Stimulated activated CD4-positive, alpha-beta T cell treated with anti-CD3 and anti-CD28 coated beads, Interleukin-4, amount 100 ng/mL, for 48 hours (primary cell): ENCODE data around the gene XRCC1.
"Not testable (repeated sequence)": the region's sequence is repeated elsewhere in the genome, so short reads cannot be mapped to it uniquely, and the experiment has no call there.

Experiments used
- DNase-seq, 2 donors: peaks; one replicate each; pipeline ENCODE4 v3.0.0-alpha.2; 2020; ENCODE audit warnings: low read depth in 2 of 2

XRCC1 gene

DNA sequence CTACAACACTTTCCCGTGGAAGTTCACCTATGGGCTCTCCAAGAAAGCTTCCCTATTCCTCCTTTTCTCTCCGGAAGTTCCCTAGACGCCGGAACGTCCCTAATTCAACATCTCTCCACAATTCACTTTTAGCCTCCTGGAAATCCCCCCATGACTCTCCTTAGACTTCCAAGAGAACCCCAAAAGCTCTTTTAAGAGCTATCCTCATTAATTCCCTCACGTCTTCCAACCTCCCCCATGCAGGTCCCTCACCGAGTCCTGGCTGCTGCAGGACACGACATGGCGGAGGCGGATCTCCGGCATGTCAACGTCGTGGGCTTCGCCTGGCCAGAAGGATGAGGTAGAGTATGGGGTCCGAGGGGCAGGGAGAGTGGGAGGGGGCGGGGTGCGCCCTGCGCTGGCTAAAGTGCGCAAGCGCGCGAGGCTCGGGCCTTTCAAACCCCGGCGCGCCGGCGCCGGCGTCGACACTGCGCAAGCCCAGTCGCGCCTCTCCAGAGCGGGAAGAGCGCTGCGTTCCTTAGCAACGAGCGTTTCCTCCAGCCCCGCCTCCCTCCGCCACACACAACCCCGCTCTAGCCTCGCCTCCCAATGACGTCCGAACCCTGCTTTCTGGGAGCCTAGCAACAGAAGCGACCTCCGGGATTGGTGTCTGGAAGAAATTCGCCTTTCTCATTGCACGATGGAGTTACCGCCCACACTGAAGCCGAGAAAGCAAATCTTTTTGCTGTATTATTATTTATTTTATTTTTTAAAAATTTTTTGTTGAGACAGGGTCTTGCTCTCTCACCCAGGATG lies at the start of gene XRCC1, which contains the start of gene PINLYP:
XRCC1 (minus strand) TSS at position 372 of the 795 bp plus-strand sequence; CDS start at position 303, 69 bp downstream.
PINLYP (plus strand) TSS at position 646 of the 795 bp plus-strand sequence. CDS start 1,391 bp downstream, outside the sequence.
- DNase-seq, result peak; percentile 92 to 96

DNA sequence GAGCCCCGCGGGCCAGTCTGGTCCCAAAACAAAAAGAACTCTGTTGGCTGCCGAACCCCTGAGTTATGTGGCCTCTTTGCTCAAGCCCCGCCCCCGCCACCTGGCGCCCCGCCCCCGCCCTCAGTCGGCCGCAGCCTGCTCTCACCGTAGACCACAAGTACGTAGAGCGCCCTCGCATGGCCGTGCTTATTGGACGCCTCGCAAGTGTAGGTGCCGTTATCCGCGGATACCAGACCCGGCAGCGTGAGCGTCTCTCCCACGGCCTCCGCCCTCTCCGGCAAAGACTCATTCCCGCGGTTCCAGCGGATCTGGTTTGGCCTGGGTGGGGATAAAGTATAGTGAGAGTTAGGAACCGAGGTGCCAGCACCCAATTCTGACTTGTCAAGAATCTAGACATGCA lies 49.6 kb upstream of the XRCC1 start:
- peak; percentile 86 to 88 for DNase-seq

- DNase-seq, result no peak
These were observed 48.8 kb upstream of the XRCC1 start for GRCh38 chr19:43623889-43624670.

DNA sequence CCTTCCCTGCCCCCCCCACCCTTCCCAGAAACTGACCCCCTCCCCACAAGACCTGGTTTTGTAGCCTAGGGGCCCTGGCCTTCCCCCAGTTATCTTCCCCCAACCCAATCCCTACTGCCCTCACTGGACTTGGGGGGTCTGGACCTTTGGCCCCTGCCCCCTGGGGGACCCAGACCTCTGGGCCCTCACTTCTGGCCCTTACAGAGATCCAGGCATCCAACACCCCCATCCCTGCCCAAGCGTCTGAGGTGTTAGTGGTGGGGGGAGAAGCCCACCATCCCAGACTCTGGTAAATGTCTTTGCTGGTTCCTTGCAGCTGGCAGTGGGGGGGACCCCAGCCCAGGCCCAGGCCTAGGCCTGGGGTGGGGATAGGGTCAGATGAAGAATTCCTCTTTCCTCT lies 47.6 kb upstream of the XRCC1 start:
- no peak for DNase-seq

DNA sequence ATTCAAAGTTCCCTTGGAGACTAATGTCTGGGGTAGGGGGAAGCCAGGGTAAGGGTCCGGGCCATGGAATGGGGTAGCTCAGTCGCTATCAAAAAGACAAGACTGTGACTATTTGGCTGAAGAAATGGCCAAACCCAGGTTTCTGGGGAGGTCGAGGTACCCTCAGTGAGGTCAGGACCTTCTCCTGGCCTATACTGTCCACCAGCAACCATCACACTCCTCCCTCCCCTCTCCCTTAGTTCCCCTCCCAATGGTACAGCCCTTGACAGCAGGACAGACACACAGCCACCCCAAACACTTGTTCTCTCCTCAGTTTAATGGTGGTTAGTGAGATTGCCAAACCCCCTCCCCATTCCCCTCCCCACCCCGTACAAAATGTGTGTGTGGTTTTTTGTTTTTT lies 46.7 kb upstream of the XRCC1 start:
- no peak for DNase-seq

DNA sequence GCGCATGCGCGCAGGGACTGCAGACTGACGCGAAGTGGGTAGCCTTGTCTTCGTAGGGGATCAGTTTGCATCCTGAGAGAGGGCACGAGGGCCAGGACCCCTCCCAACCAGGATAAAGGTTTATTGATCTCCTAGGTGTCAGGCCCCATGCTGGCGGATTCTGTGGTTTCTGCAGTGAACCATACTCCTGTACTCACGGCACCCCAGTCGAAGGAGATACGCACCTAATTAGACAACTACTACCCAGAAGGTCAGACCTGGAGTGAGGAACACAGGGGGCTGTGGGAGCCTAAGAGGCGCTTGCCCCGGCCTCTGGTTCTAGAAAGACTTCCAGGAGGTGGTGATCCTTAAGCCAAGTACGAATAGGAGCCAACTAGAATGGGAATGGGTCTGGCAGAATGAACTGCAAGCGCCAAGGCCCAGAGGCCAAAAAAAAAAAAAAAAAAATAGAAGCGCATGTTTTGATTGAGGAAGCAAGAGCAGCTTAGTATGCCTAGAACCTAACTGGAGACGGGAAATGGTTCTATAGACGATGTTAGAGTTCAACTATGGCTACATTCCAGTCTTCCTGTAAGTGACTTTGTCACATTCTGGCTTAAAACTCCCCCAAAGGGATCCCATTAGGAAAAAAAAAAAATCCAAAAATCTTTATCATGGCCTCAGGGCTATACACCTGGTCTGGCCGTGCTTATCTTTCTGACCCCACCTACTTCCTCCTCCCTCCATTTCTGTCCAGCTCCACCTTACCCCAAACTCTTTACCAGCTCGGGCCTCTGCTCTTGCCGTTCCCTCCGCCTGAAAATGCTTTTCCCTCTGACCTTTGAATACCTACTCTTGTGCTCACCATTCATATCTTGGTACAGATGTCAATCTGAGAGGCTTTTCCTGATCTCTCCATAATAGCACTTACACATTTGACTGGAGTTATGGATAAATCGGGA lies 45.0 kb upstream of the XRCC1 start:
- DNase-seq, result peak in 1 of 2 donors; percentile 75

DNA sequence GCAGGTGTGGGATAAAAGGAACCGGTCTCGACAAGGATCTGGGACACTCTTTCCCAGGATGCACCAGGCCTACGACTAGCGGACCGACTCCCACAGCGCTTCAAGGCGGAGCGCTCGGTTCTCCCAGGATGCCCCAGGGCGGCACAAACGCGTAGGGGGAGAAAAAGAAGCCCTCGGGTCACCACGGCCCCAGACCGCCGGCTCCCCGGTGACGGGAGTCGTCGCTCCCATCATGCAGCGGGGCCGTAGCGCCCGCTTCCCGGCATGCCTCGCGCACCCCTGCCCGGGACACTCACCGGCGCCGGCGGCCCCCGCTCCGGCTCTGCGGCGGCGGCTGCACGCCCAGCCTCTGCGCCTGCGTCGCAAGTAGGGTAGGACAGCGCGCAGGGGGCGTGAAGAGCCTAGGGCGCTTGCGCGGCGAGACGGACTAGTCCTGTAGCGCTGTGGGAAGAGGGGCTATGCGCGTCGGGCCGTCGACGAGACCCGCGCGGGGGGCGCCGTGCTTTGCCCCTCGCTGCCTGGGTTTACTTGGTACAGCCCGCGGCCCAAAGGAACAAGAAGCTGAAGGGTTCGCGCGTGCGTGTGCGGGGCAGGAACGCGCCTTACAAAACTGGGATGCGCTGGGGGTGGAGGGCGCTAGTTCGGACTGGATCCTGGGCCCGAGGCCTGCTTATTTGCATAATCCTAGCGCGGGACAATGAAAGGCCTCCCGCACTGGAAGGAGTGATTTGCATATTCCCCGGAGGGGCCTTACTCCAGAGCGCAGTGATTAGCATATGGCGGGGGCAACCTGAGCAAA lies 44.1 kb upstream of the XRCC1 start, which contains the start of gene ZNF428:
ZNF428 (minus strand) TSS at position 368 of the 799 bp plus-strand sequence. CDS start 5,325 bp downstream, outside the sequence.
- peak; percentile 76 to 83 for DNase-seq

GRCh38 chr19:43618921-43619261 lies 43.6 kb upstream of the XRCC1 start:
- peak in 1 of 2 donors; percentile 41 for DNase-seq

DNA sequence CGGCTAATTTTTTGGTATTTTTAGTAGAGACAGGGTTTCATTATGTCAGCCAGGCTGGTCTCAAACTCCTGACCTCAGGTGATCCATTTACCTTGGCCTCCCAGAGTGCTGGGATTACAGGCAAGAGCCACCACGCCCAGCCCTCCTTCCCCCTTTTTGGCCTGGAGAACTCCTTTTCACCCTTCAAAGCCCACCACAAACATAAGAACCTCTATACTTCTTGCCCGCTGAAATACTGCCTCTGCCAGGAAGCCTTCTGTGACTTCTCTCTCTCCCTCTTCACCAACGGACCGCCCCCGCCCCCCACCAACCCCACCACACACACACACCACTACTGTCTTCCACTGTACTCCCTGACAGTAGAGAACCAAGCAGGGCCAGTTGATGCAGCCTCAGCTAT lies 41.6 kb upstream of the XRCC1 start:
- DNase-seq, result no peak

DNA sequence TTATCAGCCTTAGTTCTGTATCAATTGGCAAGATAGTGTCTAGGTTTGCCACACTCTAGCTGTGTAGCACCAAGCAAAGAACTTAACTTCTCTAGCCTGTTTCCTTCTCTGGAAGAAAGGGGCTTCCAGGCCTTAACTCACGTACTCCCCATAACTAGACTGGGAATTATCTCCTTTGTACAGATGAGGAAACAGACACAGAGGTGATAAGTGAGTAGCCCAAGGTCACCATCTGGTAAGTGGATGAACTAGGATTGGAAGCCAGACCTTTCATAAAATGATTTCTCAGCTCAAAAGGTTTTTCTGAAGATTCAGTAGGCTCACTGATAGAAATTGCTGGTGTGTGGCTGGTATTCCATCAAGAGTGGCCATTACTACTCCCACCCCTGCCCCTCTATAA lies 41.0 kb upstream of the XRCC1 start:
- no peak for DNase-seq

DNA sequence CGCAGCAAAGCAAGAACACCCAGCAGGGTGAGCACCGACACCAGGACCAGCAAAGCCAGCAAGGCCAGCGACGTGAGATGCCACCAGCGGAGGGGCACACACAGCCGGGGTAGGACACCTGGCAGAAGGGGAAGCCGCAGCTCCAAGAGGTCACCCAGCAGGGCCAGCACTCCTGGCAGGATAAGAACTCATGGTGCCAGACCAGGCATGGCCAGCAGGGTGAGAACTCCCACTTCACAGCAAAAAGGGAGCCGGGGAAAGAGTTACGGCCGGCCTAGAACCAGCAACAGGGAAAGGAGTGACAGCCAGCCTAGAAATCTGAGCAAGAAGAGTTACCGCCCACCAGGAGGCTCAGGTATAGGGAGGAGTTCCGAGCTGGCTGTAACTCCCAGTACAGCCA lies 37.0 kb upstream of the XRCC1 start:
- no peak for DNase-seq

GRCh38 chr19:43611788-43612187 lies 36.5 kb upstream of the XRCC1 start, which contains the start of gene SRRM5:
TSS of gene SRRM5 (plus strand) at chr19:43612088. CDS start at chr19:43612122, 34 bp downstream.
- DNase-seq, result no peak

- no peak for DNase-seq
These were observed 35.2 kb upstream of the XRCC1 start for GRCh38 chr19:43610493-43610892.

DNA sequence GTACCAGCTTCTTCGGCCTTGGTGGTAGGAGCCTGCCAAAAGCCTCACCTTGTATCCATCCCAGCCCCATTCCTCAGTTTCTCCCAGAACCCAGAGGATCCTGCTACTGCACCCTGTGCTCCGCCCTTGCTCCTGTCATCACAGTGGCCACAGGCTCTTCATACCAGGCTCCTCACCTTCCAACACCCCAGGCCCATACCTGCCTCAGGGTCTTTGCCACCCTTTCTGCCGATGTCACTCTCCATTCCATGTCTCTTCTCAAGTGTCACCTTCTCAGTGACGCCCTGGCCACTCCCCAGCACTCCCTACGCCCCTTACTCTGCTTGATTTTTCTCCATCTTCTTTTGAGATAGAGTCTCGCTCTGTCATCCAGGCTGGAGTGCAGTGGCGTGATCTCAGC lies 34.5 kb upstream of the XRCC1 start:
- no peak for DNase-seq

DNA sequence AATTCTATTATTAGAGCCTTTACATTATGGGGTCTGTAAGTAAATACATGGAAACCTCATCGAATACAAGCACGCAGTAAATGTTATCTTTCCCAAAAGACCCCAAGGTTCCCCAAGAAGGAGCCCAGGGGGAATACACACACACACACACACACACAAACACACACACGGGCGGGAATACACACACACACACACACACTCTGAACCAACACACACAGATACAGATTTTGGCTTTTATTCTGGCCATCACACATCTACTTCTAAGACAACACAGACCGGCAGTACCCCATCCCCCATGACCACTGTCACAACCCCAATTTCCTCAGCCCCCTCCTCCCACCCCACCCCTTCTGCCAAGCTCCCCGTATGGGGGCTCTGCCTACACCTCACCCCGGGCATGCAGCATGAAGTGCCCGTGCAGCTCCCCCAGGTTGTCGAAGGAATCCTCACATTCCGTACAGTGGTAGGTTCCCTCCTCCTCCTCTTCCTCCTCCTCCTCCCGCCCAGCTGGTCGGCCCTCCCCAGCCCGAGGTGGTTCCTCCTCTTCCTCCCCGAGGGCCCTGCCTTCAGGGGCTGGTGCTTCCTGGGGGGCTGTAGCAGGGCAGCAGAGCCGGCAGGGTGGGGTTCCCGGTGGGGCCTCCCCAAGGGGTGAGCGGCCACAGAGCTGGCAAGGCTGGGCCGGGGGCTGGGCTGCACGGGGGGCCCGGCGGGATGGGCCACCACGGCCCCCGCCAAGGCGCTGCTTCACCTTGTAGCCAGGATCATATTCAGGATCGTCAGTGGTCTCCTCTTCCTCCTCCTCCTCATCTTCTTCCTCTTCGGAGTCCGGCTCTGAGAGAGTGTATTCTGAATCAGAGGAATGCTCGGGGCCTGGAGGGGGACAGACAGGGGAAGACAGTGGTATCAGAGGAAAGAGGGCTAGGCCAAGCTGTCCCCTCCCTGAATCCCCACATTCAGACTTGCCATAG lies 32.2 kb upstream of the XRCC1 start:
- no peak for DNase-seq

DNA sequence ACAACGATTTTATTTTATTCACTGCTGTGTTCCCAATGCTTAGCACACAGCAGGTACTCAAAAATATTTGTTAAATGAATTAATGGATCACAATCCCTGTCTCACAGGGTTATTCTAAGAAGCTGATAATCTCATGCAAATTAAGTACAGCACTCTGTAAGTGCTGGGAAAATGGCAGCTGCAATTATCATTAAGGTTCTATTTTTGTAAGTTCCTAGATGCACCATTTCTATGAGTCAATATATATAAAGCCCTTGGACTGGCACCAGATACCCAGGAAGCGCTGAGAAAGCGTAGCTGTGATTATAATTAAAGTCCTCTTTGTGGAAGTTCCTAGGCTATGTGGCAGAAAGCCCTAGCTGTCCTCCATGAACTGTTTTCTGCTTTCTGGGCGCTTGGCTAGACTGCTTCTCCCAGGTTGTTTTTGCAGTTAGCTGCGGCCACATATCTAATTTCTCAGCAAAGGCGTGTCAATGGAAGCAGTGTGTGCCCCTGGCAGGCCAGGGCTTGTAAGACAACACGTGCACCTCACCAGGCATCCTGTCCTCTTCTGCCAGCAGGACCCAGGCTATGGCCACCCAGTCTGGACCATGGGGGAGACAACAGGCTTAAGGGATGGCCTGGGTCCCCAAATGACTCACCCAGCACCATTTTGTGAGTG lies 31.4 kb upstream of the XRCC1 start:
- no peak for DNase-seq

- no peak for DNase-seq
These were observed 30.7 kb upstream of the XRCC1 start for GRCh38 chr19:43605875-43606568.

DNA sequence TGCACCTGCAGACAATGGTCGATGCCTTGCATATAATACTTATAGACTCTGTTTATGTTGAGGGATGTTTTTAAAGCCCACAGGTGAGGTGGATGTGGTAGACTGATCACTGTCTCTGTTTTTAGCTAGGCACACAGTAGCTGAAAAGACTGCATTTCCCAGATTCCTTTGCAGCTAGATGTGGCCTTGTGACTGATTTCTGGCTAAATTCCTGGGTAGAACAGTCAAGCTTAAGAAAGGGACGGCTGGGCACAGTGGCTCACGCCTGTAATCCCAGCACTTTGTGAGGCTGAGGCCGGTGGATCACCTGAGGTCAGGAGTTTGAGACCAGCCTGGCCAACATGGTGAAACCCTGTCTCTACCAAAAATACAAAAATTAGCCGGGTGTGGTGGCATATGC lies 25.0 kb upstream of the XRCC1 start:
- DNase-seq, result not testable (repeated sequence)
